ENCODE measurements around the gene USP12.

- TF ChIP-seq POLR2A (IDR thresholded peaks at IDR 0.05) (no peak), CTCF (IDR thresholded peaks at IDR 0.05) (no peak)
Measured at GRCh38 chr13:27177852-27178251, 6.2 kb upstream of the USP12 start.

Measured in ovary (tissue), 3 donors.